ENCODE data around the gene SERPINC1. TPM values are rescaled to one million over a fixed set of nuclear protein-coding genes. Genes with fewer than 3 reads are reported as not detected.

Gene SERPINC1
- total and polyA plus RNA-seq, 2 of the 8 experiments (the other 6 are each of a cell fraction or from before 2014, with no cell fraction given), result 0.08 TPM; not detected in 1

DNA sequence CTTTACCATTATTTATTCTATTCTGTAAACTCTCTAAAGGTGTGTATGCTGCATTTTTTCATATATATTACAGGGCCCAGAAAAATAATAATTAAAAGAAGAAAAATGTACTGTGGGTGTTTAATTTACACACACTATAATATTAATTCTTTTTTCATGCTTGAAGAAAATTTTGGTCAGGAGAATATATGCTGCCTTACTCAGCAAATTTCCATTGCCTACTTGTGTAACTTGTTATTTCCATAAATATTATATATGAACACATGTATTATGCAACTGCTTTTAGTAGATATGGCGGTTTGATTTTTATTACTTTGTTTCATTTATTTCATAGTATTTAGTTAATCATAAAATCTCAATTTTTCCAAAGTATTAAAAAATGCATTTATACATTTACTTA, 46.4 kb upstream of the SERPINC1 start:
- H3K9ac ChIP-seq (replicated peaks in 1 of 4; ENCODE audit: extremely low read depth in 1 of 4, low read depth in 3 of 4, low read length in 3 of 4), result no peak overlapping the region
- H3K18ac ChIP-seq (ENCODE audit: extremely low read depth, low read length), result no peak overlapping the region
- H3K27ac ChIP-seq (ENCODE audit: low read depth, low read length), result no peak overlapping the region
- H2BK20ac ChIP-seq (ENCODE audit: low read length), result no peak overlapping the region
- H3K4me1 ChIP-seq (replicated peaks in 1 of 4; ENCODE audit: control insufficient read depth in 3 of 4, insufficient read depth in 4 of 4, low read length in 3 of 4), result no peaks in the 10 kb centered on the region
- no peaks in the 10 kb centered on the region for H3K27me3 ChIP-seq (replicated peaks in 1 of 4; ENCODE audit: control insufficient read depth in 3 of 4, extremely low read depth in 1 of 4, insufficient read depth in 3 of 4, low read length in 3 of 4)
- H3K14ac ChIP-seq (ENCODE audit: insufficient read length), result no peak overlapping the region
- no peak overlapping the region for H3K4me3 ChIP-seq (ENCODE audit: extremely low read depth in 1 of 4, insufficient read depth in 2 of 4, low read depth in 3 of 4, low read length in 4 of 4)
- H2BK5ac ChIP-seq (ENCODE audit: low read depth, low read length), result no peak overlapping the region
- TF ChIP-seq SIX5 (IDR thresholded peaks at IDR 0.05; ENCODE audit: low read depth, low read length), result no peak
- no peak for TF ChIP-seq POU5F1 (IDR thresholded peaks at IDR 0.05; ENCODE audit: low read depth, low read length)
- no peak for TF ChIP-seq SUZ12 (IDR thresholded peaks at IDR 0.05; ENCODE audit: low read length)
- TF ChIP-seq, protein P1, sequence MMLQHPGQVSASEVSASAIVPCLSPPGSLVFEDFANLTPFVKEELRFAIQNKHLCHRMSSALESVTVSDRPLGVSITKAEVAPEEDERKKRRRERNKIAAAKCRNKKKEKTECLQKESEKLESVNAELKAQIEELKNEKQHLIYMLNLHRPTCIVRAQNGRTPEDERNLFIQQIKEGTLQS (IDR thresholded peaks at IDR 0.05; ENCODE audit: insufficient read depth, low read depth, low read length), result no peak
- no peak for TF ChIP-seq KDM5A (IDR thresholded peaks at IDR 0.05; ENCODE audit: low read length)
- no peak for TF ChIP-seq TCF12 (IDR thresholded peaks at IDR 0.05; ENCODE audit: low read depth, low read length)
- 0 out of 4 replicates have a peak, but pooled peaks cover 0 to 2% of the 10 kb centered on the region in 2 experiments for H3K9me3 ChIP-seq (ENCODE audit: insufficient read depth in 2 of 2, low read depth in 1 of 2, low read length in 1 of 2)
- POLR2A ChIA-PET (ENCODE audit: partially characterized antibody), result interaction anchor here (3.6 kb wide), 1 partner anchor 95 kb away, joined by 10 read pairs; the partner anchor contains the start of genes GAS5 and ZBTB37
- CTCF ChIA-PET (ENCODE audit: partially characterized antibody), result no interaction called here
- no peak overlapping the region for H2BK120ac ChIP-seq (replicated peaks; ENCODE audit: low read depth, low read length)
- no peaks in the 10 kb centered on the region for H3K79me1 ChIP-seq (ENCODE audit: low read depth, low read length)
- H3K23me2 ChIP-seq (ENCODE audit: low read depth, low read length), result no peaks in the 10 kb centered on the region
- H3K23ac ChIP-seq (ENCODE audit: insufficient read length), result no peak overlapping the region
- H4K8ac ChIP-seq (ENCODE audit: extremely low read depth, insufficient read depth, low read length), result no peak overlapping the region
- no peak overlapping the region for H2BK12ac ChIP-seq (ENCODE audit: low read depth, low read length)
- WGBS, 2 experiments (ENCODE audit: extremely low coverage in 1 of 2, insufficient coverage in 1 of 2, insufficient read length in 1 of 2, insufficient replicate concordance in 2 of 2, low coverage in 1 of 2, low lambda C conversion rate in 2 of 2, missing lambda C conversion rate in 1 of 2), result 100% methylated on average over 1 of the region's 1 CpG; no CpG with 5 or more reads in 1 of the 2 experiments
- no peak overlapping the region for H2AFZ ChIP-seq (ENCODE audit: low read length)
- H4K20me1 ChIP-seq (replicated peaks in 1 of 2; ENCODE audit: control insufficient read depth in 1 of 2, insufficient read depth in 2 of 2, low read length in 2 of 2), result peaks cover 0 to 1% of the 10 kb centered on the region in 2 experiments
- no peak overlapping the region for H2BK15ac ChIP-seq (ENCODE audit: low read length)
- no peaks in the 10 kb centered on the region for H3K79me2 ChIP-seq (ENCODE audit: control insufficient read depth in 1 of 2, insufficient read depth in 2 of 2, low read length in 2 of 2)
- no peak overlapping the region for H3K4ac ChIP-seq (replicated peaks; ENCODE audit: insufficient read length, low read depth, low read length)
- H4K91ac ChIP-seq (replicated peaks; ENCODE audit: insufficient read length, low read length), result no peak overlapping the region
- H3K4me2 ChIP-seq (ENCODE audit: insufficient read depth in 1 of 2, low read depth in 2 of 2, low read length in 2 of 2), result no peak overlapping the region
- no peak for FAIRE-seq
- H3K56ac ChIP-seq (replicated peaks; ENCODE audit: insufficient read length, low read depth, low read length), result no peak overlapping the region
- H2AK5ac ChIP-seq (ENCODE audit: low read depth, low read length), result no peak overlapping the region
- H3K36me3 ChIP-seq (ENCODE audit: control insufficient read depth in 2 of 4, insufficient read depth in 4 of 4, low read length in 3 of 4), result peaks cover 11 to 67% (median 29%) of the 10 kb centered on the region in 4 experiments; a peak in 7 of 8 replicates
- no peak overlapping the region for H4K5ac ChIP-seq (ENCODE audit: insufficient read length, low read depth, low read length)
- no peak for DNase-seq (ENCODE audit: low read depth in 1 of 2, low spot score in 2 of 2)

Measured in H1 (cell line).